IMR-90 (cell line): ENCODE results near the gene SPTSSA. TPM values are rescaled to one million over a fixed set of nuclear protein-coding genes. Genes with fewer than 3 reads are reported as not detected.
"Not testable (repeated sequence)": the region's sequence is repeated elsewhere in the genome, so short reads cannot be mapped to it uniquely, and the experiment has no call there.

Experiments used
- ATAC-seq: fragments of 200-7000 bp; cut with Tn5 transposase; 2 replicates; pipeline ENCODE4 v1.9.1; 2020; ENCODE audit warnings: low read depth, mild to moderate bottlenecking, moderate library complexity
- BruUV-seq: library from RNA; stranded (reverse); fragments of 400-500 nt; replicated peaks from 2 replicates; lab custom pipeline; 2021; lab: Mats Ljungman, UMichigan
- CTCF ChIA-PET: fragments of 300-600 bp; formaldehyde crosslinking; extraction: SDS; loops from one replicate; lab custom pipeline; 2021; ENCODE audit warnings: antibody characterized with exemption; lab: Yijun Ruan, JAX
- POLR2A ChIA-PET: fragments of 300-600 bp; sonication (Branson Sonifier 250); formaldehyde crosslinking; loops from one replicate; lab custom pipeline; 2022; ENCODE audit warnings: antibody characterized with exemption; ENCODE audit not compliant: unreplicated experiment; lab: Charles Lee
- DNase-seq: peaks from one replicate; pipeline ENCODE4 v3.0.0; 2013
- H2AFZ ChIP-seq: replicated peaks from 2 replicates; pipeline ENCODE3; 2013; ENCODE audit warnings: low read length, mild to moderate bottlenecking; ENCODE audit not compliant: poor library complexity
- H2AK5ac ChIP-seq: 2 replicates; pipeline ENCODE4 v1.6.1; 2013; ENCODE audit warnings: low read depth, low read length, inconsistent platforms
- H2AK9ac ChIP-seq: replicated peaks from 2 replicates; pipeline ENCODE3; 2013; ENCODE audit warnings: mild to moderate bottlenecking, low read depth, low read length, moderate library complexity; ENCODE audit not compliant: poor library complexity
- H2BK120ac ChIP-seq: 2 replicates; pipeline ENCODE4 v1.6.1; 2013; ENCODE audit warnings: low read depth, low read length, inconsistent platforms
- H2BK15ac ChIP-seq: 3 replicates; pipeline ENCODE4 v1.6.1; 2013; ENCODE audit warnings: low read depth, low read length, inconsistent platforms
- H2BK20ac ChIP-seq: 2 replicates; pipeline ENCODE4 v1.6.1; 2013; ENCODE audit warnings: low read depth, mild to moderate bottlenecking, inconsistent platforms, low read length, moderate library complexity
- H2BK5ac ChIP-seq: 2 replicates; pipeline ENCODE4 v1.6.1; 2013; ENCODE audit warnings: mild to moderate bottlenecking, low read depth, low read length, inconsistent platforms; ENCODE audit not compliant: poor library complexity, severe bottlenecking
- H3K14ac ChIP-seq: replicated peaks from 2 replicates; pipeline ENCODE4 v1.6.1; 2013; ENCODE audit warnings: low read depth, low read length, inconsistent platforms
- H3K18ac ChIP-seq: 2 replicates; pipeline ENCODE4 v1.6.1; 2013; ENCODE audit warnings: low read depth, low read length, control low read depth
- H3K23ac ChIP-seq: 2 replicates; pipeline ENCODE4 v1.6.1; 2013; ENCODE audit warnings: low read depth, low read length, inconsistent platforms
- H3K27ac ChIP-seq: 2 replicates; pipeline ENCODE4 v1.5.1; 2013; ENCODE audit warnings: mild to moderate bottlenecking, control low read depth, low read length; ENCODE audit not compliant: insufficient read depth
- H3K27me3 ChIP-seq: 2 replicates; pipeline ENCODE4 v1.6.1; 2013; ENCODE audit warnings: low read length; ENCODE audit not compliant: control insufficient read depth, insufficient read depth
- H3K36me3 ChIP-seq: 2 replicates; pipeline ENCODE4 v1.6.1; 2013; ENCODE audit warnings: low read length, mixed read lengths; ENCODE audit not compliant: control insufficient read depth, insufficient read depth
- H3K4ac ChIP-seq: 2 replicates; pipeline ENCODE4 v1.6.1; 2013; ENCODE audit warnings: low read depth, low read length, inconsistent platforms
- H3K4me1 ChIP-seq: 2 replicates; pipeline ENCODE4 v1.6.1; 2013; ENCODE audit warnings: low read length, mixed read lengths; ENCODE audit not compliant: control insufficient read depth, insufficient read depth
- H3K4me2 ChIP-seq: 2 replicates; pipeline ENCODE4 v1.6.1; 2013; ENCODE audit warnings: low read depth, mild to moderate bottlenecking, control low read depth, low read length, moderate library complexity
- H3K4me3 ChIP-seq: 2 replicates; pipeline ENCODE4 v1.5.1; 2013; ENCODE audit warnings: low read depth, mild to moderate bottlenecking, control low read depth, low read length, moderate library complexity; ENCODE audit not compliant: insufficient read depth
- H3K56ac ChIP-seq: 2 replicates; pipeline ENCODE4 v1.6.1; 2013; ENCODE audit warnings: low read length, inconsistent platforms; ENCODE audit not compliant: insufficient read depth; ENCODE audit errors: extremely low read depth
- H3K79me1 ChIP-seq, 2 experiments: 2 replicates each; pipeline ENCODE4 v1.6.1; 2013; ENCODE audit warnings: low read length in 2 of 2, inconsistent platforms in 1 of 2, low read depth in 1 of 2
- H3K9ac ChIP-seq: 2 replicates; pipeline ENCODE4 v1.6.1; 2013; ENCODE audit warnings: low read depth, low read length, control low read depth
- H3K9me1 ChIP-seq: 2 replicates; pipeline ENCODE4 v1.6.1; 2013; ENCODE audit warnings: low read length, inconsistent platforms; ENCODE audit not compliant: insufficient read depth
- H3K9me3 ChIP-seq: 2 replicates; pipeline ENCODE4 v1.6.1; 2013; ENCODE audit warnings: low read length; ENCODE audit not compliant: control insufficient read depth, insufficient read depth
- H4K20me1 ChIP-seq: 2 replicates; pipeline ENCODE4 v1.6.1; 2013; ENCODE audit warnings: low read length, inconsistent platforms; ENCODE audit not compliant: insufficient read depth
- H4K5ac ChIP-seq: 2 replicates; pipeline ENCODE4 v1.6.1; 2013; ENCODE audit warnings: mild to moderate bottlenecking, low read depth, low read length, control low read depth
- H4K8ac ChIP-seq, 2 experiments: 2 replicates each; pipeline ENCODE4 v1.6.1; 2013; ENCODE audit warnings: low read depth in 2 of 2, low read length in 2 of 2, control low read depth in 1 of 2, inconsistent platforms in 1 of 2
- H4K91ac ChIP-seq: 2 replicates; pipeline ENCODE4 v1.6.1; 2013; ENCODE audit warnings: low read depth, low read length, inconsistent platforms; ENCODE audit not compliant: insufficient read depth
- WGBS, 2 experiments: methylation state at CpG; one replicate each; pipeline versions ENCODE4 v1.1.5 to v1.1.7; 2013; ENCODE audit warnings: missing lambda C conversion rate in 2 of 2; ENCODE audit not compliant: insufficient read length in 1 of 2; ENCODE audit errors: extremely low coverage in 2 of 2; 5-methylcytosine and 5-hydroxymethylcytosine counted together
- dilution Hi-C: fragments of 300-500 bp; cut with HindIII; formaldehyde crosslinking; loops from one replicate; pipeline ENCODE4 v1.14.3; 2018; ENCODE audit warnings: low sequenced_read_pairs; ENCODE audit not compliant: unreplicated experiment
- in situ Hi-C: fragments of 300-500 bp; cut with MboI; formaldehyde crosslinking; loops from 3 replicates; pipeline ENCODE4 v1.14.3; 2019; ENCODE audit warnings: low sequenced_read_pairs, inconsistent platforms, mixed read lengths
- intact Hi-C: fragments of 100-400 bp; cut with micrococcal nuclease; formaldehyde crosslinking; loops from 2 replicates; pipeline ENCODE4 v1.10.0; 2022
- polyA plus RNA-seq, 3 experiments: library from polyadenylated mRNA; depleted of rRNA; stranded (reverse); fragments of >200 nt; gene quantifications; 2 replicates each; pipeline ENCODE4 v1.2.3, GENCODE V29; 2012; ENCODE audit warnings: low replicate concordance in 1 of 3
- total RNA-seq: library from RNA; depleted of rRNA; stranded (reverse); fragments of >200 nt; gene quantifications from 2 replicates; pipeline ENCODE4 v1.2.3, GENCODE V29; 2012

SPTSSA gene
- total and polyA plus RNA-seq, 2 of the 4 experiments (the other 2 are of a cell fraction) = 10.8 to 26.2 TPM

- H3K79me1 ChIP-seq, H3K56ac ChIP-seq, H2AK9ac ChIP-seq, H2BK120ac ChIP-seq, H3K9ac ChIP-seq, H3K9me3 ChIP-seq, H3K4ac ChIP-seq, BruUV-seq, H3K4me2 ChIP-seq, intact Hi-C loops, in situ Hi-C loops, H2AFZ ChIP-seq, H3K4me3 ChIP-seq, H3K9me1 ChIP-seq, H2BK15ac ChIP-seq, H2BK5ac ChIP-seq, H3K23ac ChIP-seq, CTCF ChIA-PET, ATAC-seq, POLR2A ChIA-PET, H3K27me3 ChIP-seq, H3K14ac ChIP-seq, H4K8ac ChIP-seq, H3K4me1 ChIP-seq, H2BK20ac ChIP-seq, H2AK5ac ChIP-seq, H4K20me1 ChIP-seq, H4K91ac ChIP-seq, H3K27ac ChIP-seq, H4K5ac ChIP-seq, H3K18ac ChIP-seq, H3K36me3 ChIP-seq, dilution Hi-C loops, DNase-seq: not testable (repeated sequence)
- 92% methylated on average over 5 of the region's 31 CpGs; no CpG with 5 or more reads in 1 of the 2 experiments for WGBS, 2 experiments
Measured at GRCh38 chr14:34476036-34476435, 14.0 kb upstream of the SPTSSA start.
